Measurements from ENCODE around the gene DDC.
A peak's percentile ranks its signal among the peaks of the same experiment; 100 is the strongest.
"Not testable (repeated sequence)": the region's sequence is repeated elsewhere in the genome, so short reads cannot be mapped to it uniquely, and the experiment has no call there.

DDC gene

DNA sequence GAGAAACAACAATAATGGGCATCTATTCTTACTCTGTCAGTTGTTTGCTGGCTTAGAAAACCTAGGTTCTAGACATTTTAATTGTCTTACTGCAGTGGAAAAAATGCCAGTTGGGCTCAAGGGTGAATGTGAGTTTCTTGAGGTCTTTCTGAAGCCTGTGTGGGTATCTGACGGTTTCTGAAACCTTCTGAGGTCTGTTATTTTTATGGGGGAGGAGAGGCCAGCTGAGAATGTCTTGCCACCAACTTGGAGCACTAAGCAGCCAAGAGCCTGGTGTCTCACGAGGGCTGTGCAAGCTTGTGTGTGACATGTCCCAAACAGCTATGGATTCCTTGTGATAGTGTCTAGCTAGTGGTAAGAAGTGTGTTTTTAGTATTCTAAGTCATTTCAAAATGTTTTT lies 24.2 kb upstream of the DDC start:
- DNase-seq (ENCODE audit: low read depth), result no peak
- TF ChIP-seq, protein P1, sequence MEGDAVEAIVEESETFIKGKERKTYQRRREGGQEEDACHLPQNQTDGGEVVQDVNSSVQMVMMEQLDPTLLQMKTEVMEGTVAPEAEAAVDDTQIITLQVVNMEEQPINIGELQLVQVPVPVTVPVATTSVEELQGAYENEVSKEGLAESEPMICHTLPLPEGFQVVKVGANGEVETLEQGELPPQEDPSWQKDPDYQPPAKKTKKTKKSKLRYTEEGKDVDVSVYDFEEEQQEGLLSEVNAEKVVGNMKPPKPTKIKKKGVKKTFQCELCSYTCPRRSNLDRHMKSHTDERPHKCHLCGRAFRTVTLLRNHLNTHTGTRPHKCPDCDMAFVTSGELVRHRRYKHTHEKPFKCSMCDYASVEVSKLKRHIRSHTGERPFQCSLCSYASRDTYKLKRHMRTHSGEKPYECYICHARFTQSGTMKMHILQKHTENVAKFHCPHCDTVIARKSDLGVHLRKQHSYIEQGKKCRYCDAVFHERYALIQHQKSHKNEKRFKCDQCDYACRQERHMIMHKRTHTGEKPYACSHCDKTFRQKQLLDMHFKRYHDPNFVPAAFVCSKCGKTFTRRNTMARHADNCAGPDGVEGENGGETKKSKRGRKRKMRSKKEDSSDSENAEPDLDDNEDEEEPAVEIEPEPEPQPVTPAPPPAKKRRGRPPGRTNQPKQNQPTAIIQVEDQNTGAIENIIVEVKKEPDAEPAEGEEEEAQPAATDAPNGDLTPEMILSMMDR (conservative IDR thresholded peaks at IDR 0.05; ENCODE audit: low read depth, low read length), result no peak

DNA sequence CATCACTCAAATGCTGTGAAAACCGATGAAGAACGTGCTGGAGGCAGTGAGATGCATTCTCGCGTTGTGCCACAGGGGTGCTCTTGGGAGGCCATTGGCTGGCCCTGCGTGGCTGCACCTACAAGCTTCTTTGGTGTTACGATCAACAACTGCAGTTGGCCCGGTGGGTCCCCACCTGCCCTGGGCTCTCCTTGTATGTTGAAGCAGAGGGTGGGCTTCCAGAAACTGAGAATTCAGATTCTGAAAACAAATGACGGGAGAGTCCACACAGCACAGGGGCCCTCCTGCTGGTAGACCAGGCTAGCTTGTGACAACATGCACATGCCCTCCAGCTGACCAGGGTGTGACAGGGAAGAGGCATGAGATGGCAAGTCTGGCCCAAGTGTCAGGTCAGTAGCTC lies 23.7 kb upstream of the DDC start:
- no peak overlapping the region for H3K4me3 ChIP-seq (ENCODE audit: low read length)
- DNase-seq (ENCODE audit: low read depth), result no peak
- TF ChIP-seq, protein P1 (conservative IDR thresholded peaks at IDR 0.05; ENCODE audit: low read depth, low read length), result peak; percentile 27

More for the DNA sequence above, 24.2 kb upstream of the DDC start:
- no peak overlapping the region for H3K4me3 ChIP-seq (ENCODE audit: low read length)

DNA sequence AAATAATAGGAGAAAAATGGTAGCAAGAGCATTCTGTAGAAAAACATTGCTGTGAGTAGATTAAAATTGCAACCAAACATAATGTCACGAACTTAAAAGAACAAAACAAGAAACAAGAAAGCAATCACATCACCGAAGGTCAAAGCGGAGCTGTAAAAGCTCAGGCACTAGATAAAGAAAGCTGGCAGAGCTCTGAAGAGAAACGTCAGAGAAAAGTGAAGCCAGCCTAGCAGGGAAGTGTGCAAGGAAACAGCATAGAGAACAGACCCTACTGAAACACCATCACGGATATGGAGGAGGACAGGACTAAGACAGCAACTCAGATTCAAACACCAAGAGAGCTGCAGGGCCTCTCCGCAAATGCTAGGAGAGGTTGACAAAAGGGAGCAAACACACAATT lies 22.5 kb upstream of the DDC start:
- no peak for DNase-seq (ENCODE audit: low read depth)
- TF ChIP-seq, protein P1 (conservative IDR thresholded peaks at IDR 0.05; ENCODE audit: low read depth, low read length), result no peak
- H3K4me3 ChIP-seq (ENCODE audit: low read length), result no peak overlapping the region

DNA sequence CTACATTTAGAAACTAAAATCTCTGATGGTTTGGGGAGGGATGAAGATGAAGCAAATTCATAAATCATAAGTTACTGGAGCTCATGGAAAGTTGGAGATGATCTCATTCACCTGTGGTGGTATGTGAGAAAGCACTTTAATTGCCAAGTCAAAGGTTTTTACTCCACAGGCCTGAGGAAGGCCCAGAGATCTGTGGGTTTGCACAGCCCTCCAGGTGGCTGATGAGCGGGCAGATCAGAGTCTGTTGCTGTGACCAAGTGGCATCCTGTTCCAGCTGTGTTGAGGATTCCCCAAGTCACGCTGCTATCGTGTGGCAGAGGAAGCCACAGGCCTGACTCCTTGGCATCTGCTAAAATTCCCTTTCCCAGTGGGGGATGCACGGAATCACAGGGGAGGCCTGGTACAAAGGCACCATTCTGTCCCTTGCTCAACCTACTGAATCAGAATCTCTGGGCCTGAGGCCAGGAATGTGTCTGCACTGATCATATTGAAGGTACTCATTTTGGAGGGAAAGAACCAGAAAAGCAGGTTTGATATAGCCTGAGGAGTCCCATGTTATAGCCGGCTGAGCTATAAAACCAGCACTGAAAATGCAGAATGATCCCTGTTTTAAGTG lies 19.7 kb upstream of the DDC start:
- TF ChIP-seq, protein P1 (conservative IDR thresholded peaks at IDR 0.05; ENCODE audit: low read depth, low read length), result no peak
- DNase-seq (ENCODE audit: low read depth), result peak; percentile 8
- no peak overlapping the region for H3K4me3 ChIP-seq (ENCODE audit: low read length)

DNA sequence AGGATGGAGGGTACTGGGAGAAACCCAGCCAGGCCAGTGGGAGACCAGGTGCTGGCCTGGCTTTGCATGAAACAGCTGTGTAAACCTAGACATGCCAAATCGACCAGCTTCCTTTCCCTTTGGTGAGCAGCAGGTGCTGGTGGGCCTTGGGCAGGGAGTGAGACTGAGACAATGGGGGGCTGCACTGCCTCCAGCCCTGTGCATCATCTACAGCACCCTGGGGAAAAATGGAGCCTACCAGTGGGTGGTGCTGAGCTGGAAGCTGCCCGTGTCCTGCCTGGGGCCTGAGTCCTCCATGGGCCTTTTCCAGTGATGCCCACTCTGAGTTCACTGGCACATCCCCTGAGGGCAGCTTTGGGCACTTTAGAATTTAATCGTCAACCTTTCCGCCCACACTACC lies 19.2 kb upstream of the DDC start:
- no peak overlapping the region for H3K4me3 ChIP-seq (ENCODE audit: low read length)
- no peak for DNase-seq (ENCODE audit: low read depth)
- TF ChIP-seq, protein P1 (conservative IDR thresholded peaks at IDR 0.05; ENCODE audit: low read depth, low read length), result no peak

DNA sequence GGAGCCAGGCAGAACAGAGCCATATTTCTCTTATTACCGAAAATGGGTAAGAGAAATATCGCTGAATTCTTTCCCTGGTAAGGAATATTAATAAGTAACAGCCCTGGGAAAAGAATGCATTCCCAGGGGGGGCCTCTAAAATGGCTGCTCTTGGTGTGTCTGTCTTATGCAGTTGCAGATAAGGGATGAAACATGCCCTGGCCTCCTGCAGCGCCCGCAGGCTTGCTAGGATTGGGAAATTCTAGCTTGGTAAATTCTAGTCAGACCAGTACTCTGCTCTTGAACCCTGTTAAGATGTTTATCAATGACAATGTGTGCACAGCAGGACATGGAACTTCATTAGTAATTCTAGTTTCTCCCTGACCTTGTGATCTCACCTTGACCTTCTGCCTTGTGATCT lies 18.1 kb upstream of the DDC start:
- not testable (repeated sequence) for DNase-seq (ENCODE audit: low read depth); H3K4me3 ChIP-seq (ENCODE audit: low read length)

DNA sequence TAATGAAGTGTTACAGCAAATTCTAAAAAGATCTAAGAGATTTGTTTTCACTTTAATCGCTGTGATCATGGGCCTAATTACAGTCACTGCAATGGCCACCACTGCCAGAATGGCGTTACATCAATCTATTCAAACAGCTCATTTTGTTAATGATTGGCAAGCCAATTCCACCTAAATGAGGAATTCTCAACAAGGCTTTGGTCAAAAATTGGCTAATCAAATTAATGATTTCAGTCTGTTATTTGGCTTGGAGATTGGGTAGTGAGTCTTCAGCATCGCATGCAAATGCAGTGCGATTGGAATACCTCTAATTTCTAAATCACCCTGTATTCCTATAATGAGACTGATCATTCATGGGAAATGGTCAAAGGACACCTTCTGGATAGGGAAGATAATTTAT lies 17.1 kb upstream of the DDC start:
- H3K4me3 ChIP-seq (ENCODE audit: low read length), result not testable (repeated sequence)

DNA sequence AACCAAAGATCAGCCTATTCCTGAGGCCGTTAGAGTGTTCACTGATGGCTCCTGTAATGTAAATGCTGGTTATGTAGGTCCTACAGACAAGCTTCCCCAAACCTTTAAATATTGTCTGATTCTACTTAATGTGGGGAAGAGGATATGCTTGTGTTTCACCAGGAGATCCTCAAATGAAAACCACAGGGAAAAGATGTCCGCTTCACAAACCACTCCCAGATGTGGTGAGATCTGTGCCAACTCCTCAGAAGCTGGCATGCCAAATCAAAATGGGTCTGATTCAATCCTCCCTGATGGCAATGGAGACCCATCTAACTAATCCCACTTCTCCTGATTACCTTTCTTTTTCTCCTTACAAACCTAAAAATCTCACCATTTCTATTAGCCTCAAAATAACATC lies 15.5 kb upstream of the DDC start:
- not testable (repeated sequence) for DNase-seq (ENCODE audit: low read depth); H3K4me3 ChIP-seq (ENCODE audit: low read length)

More for the DNA sequence above, 17.1 kb upstream of the DDC start:
- DNase-seq (ENCODE audit: low read depth), result not testable (repeated sequence)

DNA sequence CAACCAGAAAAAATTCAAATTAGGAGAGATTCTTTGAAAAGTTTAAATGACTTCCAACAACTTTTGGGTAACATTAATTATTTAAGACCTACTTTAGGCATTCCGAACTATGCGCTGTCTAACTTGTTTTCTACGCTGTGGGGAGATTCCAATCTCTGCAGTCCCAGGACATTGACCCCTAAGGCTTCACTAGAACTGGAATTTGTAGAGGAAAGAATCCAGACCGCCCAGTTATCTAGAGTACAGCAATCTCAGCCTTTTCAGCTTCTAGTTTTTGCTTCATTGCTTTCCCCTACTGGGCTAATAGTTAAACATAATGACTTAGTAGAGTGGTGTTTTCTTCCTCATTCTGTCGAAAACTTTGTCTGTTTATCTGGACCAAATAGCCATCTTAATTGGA lies 14.9 kb upstream of the DDC start:
- TF ChIP-seq, protein P1 (conservative IDR thresholded peaks at IDR 0.05; ENCODE audit: low read depth, low read length), result no peak
- no peak for DNase-seq (ENCODE audit: low read depth)
- no peak overlapping the region for H3K4me3 ChIP-seq (ENCODE audit: low read length)

DNA sequence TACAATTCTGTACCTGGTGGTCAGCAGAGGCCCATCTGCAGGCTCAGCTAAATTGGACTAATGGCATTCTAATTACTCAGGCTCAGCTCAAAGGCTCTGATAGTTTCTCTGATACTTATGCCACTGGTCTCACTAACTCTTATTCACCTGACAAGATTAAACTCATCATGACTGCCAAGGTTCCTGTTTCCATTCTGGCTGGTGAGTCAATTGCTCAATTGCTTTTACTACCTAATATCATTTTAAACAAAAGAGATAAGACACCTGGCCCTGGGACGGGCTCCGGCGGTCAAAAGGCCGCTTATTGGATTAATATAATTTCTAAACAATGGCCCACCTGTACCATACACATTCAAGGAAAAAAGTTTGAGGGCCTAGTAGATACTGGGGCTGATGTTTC lies 12.9 kb upstream of the DDC start:
- DNase-seq (ENCODE audit: low read depth); H3K4me3 ChIP-seq (ENCODE audit: low read length): not testable (repeated sequence)
